GM12878 (cell line): ENCODE measurements around the gene MDGA2. TPM values are rescaled to one million over a fixed set of nuclear protein-coding genes. Genes with fewer than 3 reads are reported as not detected.

Experiments used
- ATAC-seq: fragments of 200-7000 bp; cut with Tn5 transposase; 3 replicates; pipeline ENCODE4 v1.9.1; 2020; ENCODE audit warnings: mild to moderate bottlenecking, moderate library complexity
- BruUV-seq: library from RNA; stranded (reverse); fragments of 400-500 nt; replicated peaks from 2 replicates; lab custom pipeline; 2021; lab: Mats Ljungman, UMichigan
- CTCF ChIA-PET: fragments of 300-600 bp; sonication (Branson Sonifier 250); formaldehyde crosslinking; extraction: SDS; loops from one replicate; lab custom pipeline; 2021; ENCODE audit warnings: inconsistent platforms; lab: Yijun Ruan, JAX
- POLR2A ChIA-PET: fragments of 350-600 bp; formaldehyde crosslinking; extraction: SDS; loops from one replicate; lab custom pipeline; 2021; ENCODE audit warnings: inconsistent platforms; lab: Charles Lee
- RAD21 ChIA-PET: fragments of 300-600 bp; sonication (Branson Sonifier 250); formaldehyde crosslinking; loops from one replicate; lab custom pipeline; 2023; ENCODE audit warnings: antibody characterized with exemption; ENCODE audit not compliant: unreplicated experiment; lab: Charles Lee
- SMC1A ChIA-PET: fragments of 300-600 bp; sonication (Branson Sonifier 250); formaldehyde crosslinking; loops from one replicate; lab custom pipeline; 2023; ENCODE audit not compliant: unreplicated experiment, uncharacterized antibody; lab: Charles Lee
- DNase-seq: peaks from one replicate; pipeline ENCODE4 v3.0.0-alpha.2; 2011; ENCODE audit warnings: low read depth, low spot score
- FAIRE-seq: peaks from 3 replicates; lab custom pipeline; 2011; peaks lifted over from hg19 to GRCh38; lab: Jason Lieb, UNC
- H2AFZ ChIP-seq: 2 replicates; pipeline ENCODE4 v1.6.0; 2011; ENCODE audit warnings: low read depth, low read length, control low read depth; ENCODE audit not compliant: control insufficient read depth
- H3K27ac ChIP-seq: 2 replicates; pipeline ENCODE4 v1.5.1; 2011; ENCODE audit warnings: control low read depth; ENCODE audit not compliant: control insufficient read depth, insufficient read depth
- H3K27me3 ChIP-seq, 2 experiments: replicated peaks in 1 of 2; 2 replicates each; pipeline versions ENCODE4 v1.6.0 to v1.6.1; 2011; ENCODE audit warnings: low read length in 1 of 2; ENCODE audit not compliant: control insufficient read depth in 2 of 2, insufficient read depth in 2 of 2
- H3K36me3 ChIP-seq, 2 experiments: 2 replicates each; pipeline ENCODE4 v1.5.1; 2011; ENCODE audit warnings: low read length in 1 of 2; ENCODE audit not compliant: control insufficient read depth in 2 of 2, insufficient read depth in 2 of 2
- H3K4me1 ChIP-seq: 2 replicates; pipeline ENCODE4 v1.6.1; 2011; ENCODE audit warnings: mild to moderate bottlenecking, low read length, moderate library complexity, mixed read lengths; ENCODE audit not compliant: control insufficient read depth, insufficient read depth
- H3K4me2 ChIP-seq: 2 replicates; pipeline ENCODE4 v1.6.0; 2011; ENCODE audit warnings: control low read depth; ENCODE audit not compliant: control insufficient read depth, insufficient read depth
- H3K4me3 ChIP-seq: fragments of 200-600 bp; sonication (generic); 2 replicates; pipeline ENCODE4 v1.5.1; 2016
- H3K79me2 ChIP-seq: 2 replicates; pipeline ENCODE4 v1.6.0; 2011; ENCODE audit warnings: low read length; ENCODE audit not compliant: control insufficient read depth, insufficient read depth
- H3K9ac ChIP-seq: 2 replicates; pipeline ENCODE4 v1.8.0; 2011; ENCODE audit warnings: low read length, control low read depth, mixed read lengths; ENCODE audit not compliant: control insufficient read depth, insufficient read depth
- H3K9me3 ChIP-seq: replicated peaks from 3 replicates; pipeline ENCODE4 v1.5.1; 2011; ENCODE audit warnings: mild to moderate bottlenecking, low read length; ENCODE audit not compliant: control insufficient read depth, insufficient read depth
- H4K20me1 ChIP-seq: 2 replicates; pipeline ENCODE4 v1.6.0; 2011; ENCODE audit not compliant: control insufficient read depth, insufficient read depth
- ATF7 ChIP-seq: fragments of 450-650 bp; IDR thresholded peaks from 2 replicates; pipeline ENCODE4 v1.6.1; 2016; ENCODE audit warnings: low read depth, mild to moderate bottlenecking
- EED ChIP-seq: sonication (generic); IDR thresholded peaks from 2 replicates; pipeline ENCODE4 v1.6.1; 2016; ENCODE audit warnings: antibody characterized with exemption, low read depth
- NFYB ChIP-seq: IDR thresholded peaks from 2 replicates; pipeline ENCODE4 v1.6.1; 2011; ENCODE audit warnings: low read depth, mild to moderate bottlenecking, low read length, improper control_type of control experiment, moderate library complexity; ENCODE audit not compliant: insufficient read depth
- PAX8 ChIP-seq: fragments of 450-650 bp; IDR thresholded peaks from 2 replicates; pipeline ENCODE4 v1.6.1; 2017; ENCODE audit warnings: mild to moderate bottlenecking, moderate library complexity
- RB1 ChIP-seq: fragments of 450-650 bp; formaldehyde crosslinking; IDR thresholded peaks from 2 replicates; pipeline ENCODE4 v1.6.1; 2017; ENCODE audit warnings: mild to moderate bottlenecking, borderline replicate concordance
- RELA ChIP-seq: fragments of 450-650 bp; IDR thresholded peaks from 2 replicates; pipeline ENCODE4 v1.8.0; 2014; ENCODE audit warnings: borderline replicate concordance; ENCODE audit not compliant: partially characterized antibody
- SKIL ChIP-seq: fragments of 450-650 bp; IDR thresholded peaks from 2 replicates; pipeline ENCODE4 v1.6.1; 2017; ENCODE audit warnings: mild to moderate bottlenecking, low read depth, inconsistent platforms; ENCODE audit not compliant: poor library complexity, severe bottlenecking
- TBL1XR1 ChIP-seq: IDR thresholded peaks from 2 replicates; pipeline ENCODE4 v1.6.1; 2012; ENCODE audit warnings: low read depth, low read length, improper control_type of control experiment
- YBX1 ChIP-seq: fragments of 450-650 bp; IDR thresholded peaks from 2 replicates; pipeline ENCODE4 v1.6.1; 2016; ENCODE audit warnings: antibody characterized with exemption
- ZNF274 ChIP-seq: IDR thresholded peaks from one replicate; pipeline ENCODE4 v1.8.0; 2011; ENCODE audit not compliant: insufficient read length, insufficient read depth
- WGBS: methylation state at CpG from one replicate; pipeline ENCODE4 v1.1.6; 2016; ENCODE audit warnings: low lambda C conversion rate; ENCODE audit not compliant: insufficient replicate concordance, insufficient coverage; ENCODE audit errors: missing lambda C conversion rate; 5-methylcytosine and 5-hydroxymethylcytosine counted together
- in situ Hi-C: fragments of 300-500 bp; cut with MboI; formaldehyde crosslinking; loops from 9 replicates; pipeline ENCODE4 v1.14.3; 2018; ENCODE audit warnings: mixed read lengths
- intact Hi-C: fragments of 100-400 bp; cut with micrococcal nuclease; formaldehyde crosslinking; loops from one replicate; pipeline ENCODE4 v1.14.2; 2022; ENCODE audit not compliant: unreplicated experiment
- polyA plus RNA-seq, 11 experiments: library from polyadenylated mRNA; depleted of rRNA in 4 of 11; unstranded in 6 of 11; stranded (reverse) in 5 of 11; fragments of >200 nt; fragmentation: Nextera tagmentation in 4 of 11; fragmentation: Illumina TruSeq in 1 of 11; extraction: Ambion mirVana in 4 of 11; extraction: Trizol in 1 of 11; gene quantifications; 1 replicate in 1 of 11; 2 replicates in 10 of 11; pipeline versions ENCODE4 v1.2.1 to v1.2.3, GENCODE V29; 2011 to 2016; ENCODE audit warnings: inconsistent platforms in 2 of 11, missing spikeins in 2 of 11, low read depth in 1 of 11
- total RNA-seq, 4 experiments: library from RNA; depleted of rRNA in 3 of 4; stranded (reverse); fragments of >200 nt in 3 of 4; fragmentation: Illumina TruSeq in 1 of 4; extraction: Trizol in 1 of 4; gene quantifications; 2 replicates each; pipeline versions ENCODE4 v1.2.1 to v1.2.3, GENCODE V29; 2013 to 2021
- TF ChIP-seq, protein P1 (sequence below): fragments of 450-650 bp; IDR thresholded peaks from 2 replicates; pipeline ENCODE4 v1.6.1; 2014; ENCODE audit warnings: mild to moderate bottlenecking

MDGA2 gene
- total and polyA plus RNA-seq, 10 of the 15 experiments (the other 5 are each of a cell fraction or from before 2014, with no cell fraction given), result not detected

GRCh38 chr14:47536341-47536740 is 139.1 kb downstream of the MDGA2 start:
- RAD21 ChIA-PET, result no interaction called here
- TF ChIP-seq PAX8 (no peak), ZNF274 (no peak), RELA (no peak), ATF7 (no peak), YBX1 (no peak), RB1 (no peak), TBL1XR1 (no peak), EED (no peak), NFYB (no peak), SKIL (no peak)
- TF ChIP-seq, protein P1, sequence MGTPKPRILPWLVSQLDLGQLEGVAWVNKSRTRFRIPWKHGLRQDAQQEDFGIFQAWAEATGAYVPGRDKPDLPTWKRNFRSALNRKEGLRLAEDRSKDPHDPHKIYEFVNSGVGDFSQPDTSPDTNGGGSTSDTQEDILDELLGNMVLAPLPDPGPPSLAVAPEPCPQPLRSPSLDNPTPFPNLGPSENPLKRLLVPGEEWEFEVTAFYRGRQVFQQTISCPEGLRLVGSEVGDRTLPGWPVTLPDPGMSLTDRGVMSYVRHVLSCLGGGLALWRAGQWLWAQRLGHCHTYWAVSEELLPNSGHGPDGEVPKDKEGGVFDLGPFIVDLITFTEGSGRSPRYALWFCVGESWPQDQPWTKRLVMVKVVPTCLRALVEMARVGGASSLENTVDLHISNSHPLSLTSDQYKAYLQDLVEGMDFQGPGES, result no peak
- in situ Hi-C loops (no loop called here), intact Hi-C loops (no loop called here)
- H3K79me2 ChIP-seq, result no peaks in the 10 kb centered on the region
- DNase-seq (no peak), FAIRE-seq (no peak), ATAC-seq (no peak)
- CTCF ChIA-PET, result no interaction called here
- no peaks in the 10 kb centered on the region for H3K4me1 ChIP-seq
- no peak overlapping the region for H3K4me3 ChIP-seq
- POLR2A ChIA-PET, result no interaction called here
- H3K36me3 ChIP-seq, result no peaks in the 10 kb centered on the region
- BruUV-seq, result no TSS peak
- H3K9ac ChIP-seq, result no peak overlapping the region
- H3K27me3 ChIP-seq, result no peaks in the 10 kb centered on the region; a peak in 1 of 4 replicates
- SMC1A ChIA-PET, result no interaction called here
- H2AFZ ChIP-seq, result no peak overlapping the region
- H3K9me3 ChIP-seq, result no peaks in the 10 kb centered on the region
- H3K4me2 ChIP-seq, result no peak overlapping the region
- no peak overlapping the region for H3K27ac ChIP-seq
- WGBS, result 0% methylated on average over 2 of the region's 2 CpGs
- H4K20me1 ChIP-seq, result no peaks in the 10 kb centered on the region
